CD4-positive, alpha-beta T cell treated with Interleukin-12 subunit alpha and Interleukin-12 subunit beta, for 1 hour (primary cell): Measurements from ENCODE around the gene EN2.

ENCODE experiments used
- DNase-seq: peaks from one replicate; pipeline ENCODE4 v3.0.0-alpha.2; 2020

Gene EN2

GRCh38 chr7:155511702-155511996 lies 53.7 kb downstream of the EN2 start:
- DNase-seq = no peak

GRCh38 chr7:155512246-155512887 lies 54.4 kb downstream of the EN2 start:
- no peak for DNase-seq

- DNase-seq = no peak
Measured at GRCh38 chr7:155513543-155514285, 55.8 kb downstream of the EN2 start.

- no peak for DNase-seq
Measured at GRCh38 chr7:155514296-155514695, 56.4 kb downstream of the EN2 start.
